GM23338 (cell line): ENCODE data around the gene ZDHHC9. TPM values are rescaled to one million over a fixed set of nuclear protein-coding genes. Genes with fewer than 3 reads are reported as not detected.

Source experiments
- ATAC-seq: fragments of 200-7000 bp; cut with Tn5 transposase; 3 replicates; pipeline ENCODE4 v1.9.1; 2020
- DNase-seq: peaks from one replicate; pipeline ENCODE4 v3.0.0-alpha.2; 2015; ENCODE audit warnings: low spot score
- H2AFZ ChIP-seq: fragments of 200-600 bp; sonication (generic); 2 replicates; pipeline ENCODE4 v1.8.0; 2016; ENCODE audit warnings: antibody characterized with exemption, mild to moderate bottlenecking, moderate library complexity
- H3F3A ChIP-seq: fragments of 200-600 bp; sonication (generic); replicated peaks from 2 replicates; pipeline ENCODE4 v1.8.0; 2017; ENCODE audit warnings: antibody characterized with exemption, mixed run types, low read depth
- H3K27ac ChIP-seq: fragments of 200-600 bp; sonication (generic); 2 replicates; pipeline ENCODE4 v1.6.1; 2016; ENCODE audit warnings: low read depth
- H3K27me3 ChIP-seq: fragments of 200-600 bp; sonication (generic); 2 replicates; pipeline ENCODE4 v1.8.0; 2016; ENCODE audit warnings: mild to moderate bottlenecking, mixed run types, moderate library complexity; ENCODE audit not compliant: insufficient read depth
- H3K36me3 ChIP-seq: fragments of 200-600 bp; sonication (generic); 2 replicates; pipeline ENCODE4 v1.8.0; 2016; ENCODE audit warnings: mild to moderate bottlenecking; ENCODE audit not compliant: insufficient read depth
- H3K4me1 ChIP-seq: fragments of 200-600 bp; sonication (generic); 2 replicates; pipeline ENCODE4 v1.8.0; 2016; ENCODE audit warnings: mild to moderate bottlenecking, moderate library complexity; ENCODE audit not compliant: insufficient read depth
- H3K4me2 ChIP-seq: fragments of 200-600 bp; sonication (generic); 2 replicates; pipeline ENCODE4 v1.7.1; 2017; ENCODE audit warnings: mixed run types
- H3K4me3 ChIP-seq: fragments of 200-600 bp; sonication (generic); 2 replicates; pipeline ENCODE4 v1.6.1; 2016; ENCODE audit warnings: mixed run types
- H3K79me2 ChIP-seq: fragments of 200-600 bp; sonication (generic); replicated peaks from 2 replicates; pipeline ENCODE4 v1.8.0; 2017; ENCODE audit warnings: mild to moderate bottlenecking; ENCODE audit not compliant: insufficient read depth
- H3K9me2 ChIP-seq: fragments of 200-600 bp; sonication (generic); 2 replicates; pipeline ENCODE4 v1.8.0; 2017; ENCODE audit not compliant: insufficient read depth
- H4K20me1 ChIP-seq: fragments of 200-600 bp; sonication (generic); replicated peaks from 2 replicates; pipeline ENCODE4 v1.8.0; 2017; ENCODE audit warnings: mild to moderate bottlenecking; ENCODE audit not compliant: insufficient read depth
- H3K27ac Mint-ChIP-seq: 2 replicates; pipeline ENCODE4 v1.8.0; 2020; ENCODE audit warnings: inconsistent platforms, mild to moderate bottlenecking, moderate library complexity, mixed read lengths
- H3K27me3 Mint-ChIP-seq: 3 replicates; pipeline ENCODE4 v1.8.0; 2022; ENCODE audit warnings: low read depth, mild to moderate bottlenecking, moderate library complexity, mixed read lengths, inconsistent platforms; ENCODE audit not compliant: insufficient read depth, poor library complexity
- H3K36me3 Mint-ChIP-seq: 3 replicates; pipeline ENCODE4 v1.8.0; 2021; ENCODE audit warnings: low read depth, mild to moderate bottlenecking, inconsistent platforms, moderate library complexity, mixed read lengths
- H3K4me1 Mint-ChIP-seq: 3 replicates; pipeline ENCODE4 v1.8.0; 2020; ENCODE audit warnings: mild to moderate bottlenecking, inconsistent platforms, mixed read lengths
- H3K4me3 Mint-ChIP-seq: 3 replicates; pipeline ENCODE4 v1.8.0; 2021; ENCODE audit warnings: moderate library complexity, mild to moderate bottlenecking, inconsistent platforms, mixed read lengths
- H3K9me3 Mint-ChIP-seq: 3 replicates; pipeline ENCODE4 v1.8.0; 2020; ENCODE audit warnings: moderate library complexity, mild to moderate bottlenecking, inconsistent platforms, mixed read lengths
- CREB1 ChIP-seq: fragments of 250-450 bp; sonication (Bioruptor Pico); IDR thresholded peaks from 2 replicates; pipeline ENCODE4 v1.5.0; 2020; ENCODE audit warnings: low read depth, mild to moderate bottlenecking, moderate library complexity
- JUNB ChIP-seq: IDR thresholded peaks from one replicate; pipeline ENCODE4 v1.6.1; 2016; ENCODE audit warnings: antibody characterized with exemption; ENCODE audit not compliant: unreplicated experiment
- POLR2AphosphoS5 ChIP-seq: IDR thresholded peaks from 2 replicates; pipeline ENCODE4 v1.6.1; 2016; ENCODE audit warnings: antibody characterized with exemption, low read depth
- polyA plus RNA-seq: library from polyadenylated mRNA; unstranded; fragments of >200 nt; fragmentation: Nextera tagmentation; extraction: Ambion mirVana; gene quantifications from 2 replicates; pipeline ENCODE4 v1.2.1, GENCODE V29; 2016
- small RNA-seq: library from RNA; depleted of rRNA; stranded (forward); fragments of <200 nt; gene quantifications from one replicate; pipeline ENCODE3, GENCODE V24; 2014; ENCODE audit warnings: low replicate concordance
- total RNA-seq: library from RNA; depleted of rRNA; stranded (reverse); fragments of >200 nt; shearing (Covaris generic); gene quantifications from 2 replicates; pipeline ENCODE4 v1.2.3, GENCODE V29; 2014; rRNA removed
- TF ChIP-seq, protein P1 (sequence below), 2 experiments: fragments of 200-600 bp in 1 of 2; sonication (generic) in 1 of 2; conservative IDR thresholded peaks; 2 replicates each; pipeline versions ENCODE4 v1.5.1 to v1.6.1; 2016 to 2017; ENCODE audit warnings: antibody characterized with exemption in 2 of 2, low read depth in 2 of 2, mild to moderate bottlenecking in 2 of 2, moderate library complexity in 1 of 2

ZDHHC9 gene
- total and polyA plus RNA-seq, 2 experiments from 2014 or later = 14.2 to 17.6 TPM

DNA sequence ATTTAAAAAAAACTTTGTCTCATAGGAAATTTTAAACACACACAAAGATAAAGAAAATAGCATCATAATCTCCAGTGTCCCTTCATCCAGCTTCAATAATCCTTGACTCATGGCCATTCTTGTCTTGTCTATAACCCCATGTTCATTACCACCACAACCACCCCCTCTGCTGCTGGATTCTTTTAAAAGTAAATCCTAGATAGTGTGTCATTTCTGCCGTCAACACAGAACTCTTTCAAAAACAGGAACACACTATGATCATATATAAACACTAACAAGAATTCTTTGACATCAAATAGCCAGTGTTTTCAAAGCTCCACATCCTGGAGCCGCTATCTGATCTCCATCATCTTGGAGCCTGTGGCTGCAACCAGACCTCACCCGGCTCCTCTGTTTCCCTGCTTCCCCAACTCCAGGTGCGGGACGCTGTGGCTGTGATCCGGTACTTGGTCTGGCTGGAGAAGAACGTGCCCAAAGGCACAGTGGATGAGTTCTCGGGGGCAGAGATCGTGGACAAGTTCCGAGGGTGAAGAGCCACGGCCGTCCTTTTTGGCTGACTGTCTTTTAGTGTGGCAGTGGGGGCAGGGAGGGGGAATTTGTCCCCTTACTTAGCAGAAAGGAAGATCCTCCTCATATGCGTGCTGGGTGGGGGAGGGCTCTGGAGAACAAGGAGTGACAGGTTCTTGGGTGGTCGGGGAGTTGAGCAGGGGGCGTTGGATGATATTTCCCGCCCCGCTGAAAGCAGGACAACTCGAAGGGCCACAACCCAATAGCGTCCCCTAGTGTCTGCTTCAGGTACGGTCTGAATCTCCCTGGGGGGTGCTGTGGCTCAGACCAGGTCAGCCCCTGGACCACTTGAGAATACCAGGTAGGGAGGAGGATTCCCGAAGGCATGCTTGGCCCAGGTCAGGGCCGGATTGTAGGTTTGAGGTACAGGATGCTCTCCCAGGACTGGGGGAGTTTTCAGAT, 89.3 kb downstream of the ZDHHC9 start:
- no peaks in the 10 kb centered on the region for H3K27me3 ChIP-seq
- H3F3A ChIP-seq = no peaks in the 10 kb centered on the region
- H3K4me2 ChIP-seq = peak overlapping the region; percentile 51; the same call in 1 of the 2 replicates
- Mint-ChIP-seq H3K36me3 (no peaks in the 10 kb centered on the region), H3K9me3 (no peaks in the 10 kb centered on the region), H3K4me1 (peaks cover 17% of the 10 kb centered on the region), H3K4me3 (no peak overlapping the region), H3K27me3 (peaks cover 6% of the 10 kb centered on the region), H3K27ac (no peak overlapping the region)
- DNase-seq = peak; percentile 65
- no peaks in the 10 kb centered on the region for H4K20me1 ChIP-seq
- H3K4me1 ChIP-seq = no peaks in the 10 kb centered on the region
- H3K27ac ChIP-seq = no peak overlapping the region
- H2AFZ ChIP-seq = peak overlapping the region; percentile 76; the same call in 1 of the 2 replicates
- no peaks in the 10 kb centered on the region for H3K36me3 ChIP-seq
- peak; percentile 65 for ATAC-seq
- no peaks in the 10 kb centered on the region for H3K9me2 ChIP-seq
- TF ChIP-seq JUNB (no peak), CREB1 (CRISPR knock-in tag) (no peak), POLR2AphosphoS5 (no peak)
- TF ChIP-seq, protein P1, sequence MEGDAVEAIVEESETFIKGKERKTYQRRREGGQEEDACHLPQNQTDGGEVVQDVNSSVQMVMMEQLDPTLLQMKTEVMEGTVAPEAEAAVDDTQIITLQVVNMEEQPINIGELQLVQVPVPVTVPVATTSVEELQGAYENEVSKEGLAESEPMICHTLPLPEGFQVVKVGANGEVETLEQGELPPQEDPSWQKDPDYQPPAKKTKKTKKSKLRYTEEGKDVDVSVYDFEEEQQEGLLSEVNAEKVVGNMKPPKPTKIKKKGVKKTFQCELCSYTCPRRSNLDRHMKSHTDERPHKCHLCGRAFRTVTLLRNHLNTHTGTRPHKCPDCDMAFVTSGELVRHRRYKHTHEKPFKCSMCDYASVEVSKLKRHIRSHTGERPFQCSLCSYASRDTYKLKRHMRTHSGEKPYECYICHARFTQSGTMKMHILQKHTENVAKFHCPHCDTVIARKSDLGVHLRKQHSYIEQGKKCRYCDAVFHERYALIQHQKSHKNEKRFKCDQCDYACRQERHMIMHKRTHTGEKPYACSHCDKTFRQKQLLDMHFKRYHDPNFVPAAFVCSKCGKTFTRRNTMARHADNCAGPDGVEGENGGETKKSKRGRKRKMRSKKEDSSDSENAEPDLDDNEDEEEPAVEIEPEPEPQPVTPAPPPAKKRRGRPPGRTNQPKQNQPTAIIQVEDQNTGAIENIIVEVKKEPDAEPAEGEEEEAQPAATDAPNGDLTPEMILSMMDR (conservative IDR thresholded peaks at IDR 0.05; ENCODE audit: low read depth in 2 of 2) = peak; percentile 68 to 89
- H3K79me2 ChIP-seq = no peaks in the 10 kb centered on the region
- no peak overlapping the region for H3K4me3 ChIP-seq

Small RNA genes within 50 kb of the gene (small RNA-seq; reads per million reads assigned to genes)
- not detected for gene RF00017

Other genes starting within 250 kb of the ZDHHC9 start
- 0.16 and 0.49 TPM in 2 replicates for gene APLN, start 188.9 kb downstream of the ZDHHC9 start, total RNA-seq
- 0.37 and 0.60 TPM in 2 replicates for gene APLN, start 188.9 kb downstream of the ZDHHC9 start, polyA plus RNA-seq
- gene XPNPEP2, start 104.9 kb downstream of the ZDHHC9 start, total RNA-seq = not detected in 2 replicates
- not detected in 2 replicates for gene XPNPEP2, start 104.9 kb downstream of the ZDHHC9 start, polyA plus RNA-seq
- gene SASH3, start 63.9 kb downstream of the ZDHHC9 start, total RNA-seq = not detected in 2 replicates
- 0.18 and 0.26 TPM in 2 replicates for gene SASH3, start 63.9 kb downstream of the ZDHHC9 start, polyA plus RNA-seq
- 17.8 and 18.5 TPM in 2 replicates for gene UTP14A, start 62.3 kb upstream of the ZDHHC9 start, total RNA-seq
- 14.2 and 14.6 TPM in 2 replicates for gene UTP14A, start 62.3 kb upstream of the ZDHHC9 start, polyA plus RNA-seq
- gene BCORL1, start 138.7 kb upstream of the ZDHHC9 start, total RNA-seq = 2.2 and 2.6 TPM in 2 replicates
- 2.3 and 2.7 TPM in 2 replicates for gene BCORL1, start 138.7 kb upstream of the ZDHHC9 start, polyA plus RNA-seq